ENCODE data around the gene INPP4B.

- no peak for TF ChIP-seq CTCF (conservative IDR thresholded peaks at IDR 0.05; ENCODE audit: low read depth, low read length)
- no peak for TF ChIP-seq POLR2A (IDR thresholded peaks at IDR 0.05; ENCODE audit: low read depth, low read length)
- no peak for TF ChIP-seq MXI1 (IDR thresholded peaks at IDR 0.05; ENCODE audit: borderline replicate concordance, low read depth, low read length)
- TF ChIP-seq USF2 (IDR thresholded peaks at IDR 0.05; ENCODE audit: low read depth, low read length) = no peak
- TF ChIP-seq RAD21 (IDR thresholded peaks at IDR 0.05; ENCODE audit: low read length) = no peak
- no peak for TF ChIP-seq ELK1 (IDR thresholded peaks at IDR 0.05; ENCODE audit: borderline replicate concordance, low read depth, low read length)
- no peak for TF ChIP-seq CEBPB (IDR thresholded peaks at IDR 0.05; ENCODE audit: low read depth, low read length)
- TF ChIP-seq RFX5 (IDR thresholded peaks at IDR 0.05; ENCODE audit: low read depth, low read length) = no peak
- no peak for TF ChIP-seq MAFK (IDR thresholded peaks at IDR 0.05; ENCODE audit: low read depth, low read length)
- TF ChIP-seq BHLHE40 (IDR thresholded peaks at IDR 0.05; ENCODE audit: low read depth, low read length) = no peak
These were observed 145.1 kb downstream of the INPP4B start for GRCh38 chr4:142701017-142701416.
